NK-92 treated with Interleukin-12 subunit alpha and Interleukin-12 subunit beta, amount 100 ng/mL, for 24 hours (cell line): Measurements from ENCODE around the gene EGFL7.

Experiments used
- DNase-seq: peaks from one replicate; lab custom pipeline; 2025; lab: John Stamatoyannopoulos, UW

Gene EGFL7

GRCh38 chr9:136718345-136719194 lies 55.9 kb downstream of the EGFL7 start:
- DNase-seq, result no peak

GRCh38 chr9:136719195-136719880 lies 56.6 kb downstream of the EGFL7 start:
- no peak for DNase-seq

- no peak for DNase-seq
Observed at GRCh38 chr9:136720251-136720897, 57.7 kb downstream of the EGFL7 start.

- DNase-seq, result no peak
Observed at GRCh38 chr9:136720898-136721338, 58.2 kb downstream of the EGFL7 start.

- no peak for DNase-seq
Observed at GRCh38 chr9:136721339-136722092, 58.8 kb downstream of the EGFL7 start.
